Small intestine (tissue), 7 donors: Measurements from ENCODE around the gene UMAD1. TPM values are rescaled to one million over a fixed set of nuclear protein-coding genes. Genes with fewer than 3 reads are reported as not detected.

Experiments
- DNase-seq, 2 donors: peaks; one replicate each; pipeline versions ENCODE4 v3.0.0 to v3.0.0-alpha.2; 2013
- FAIRE-seq: peaks from 2 replicates; lab custom pipeline; 2012; peaks lifted over from hg19 to GRCh38; lab: Jason Lieb, UNC
- H3K27ac ChIP-seq, 3 donors: one replicate each; pipeline ENCODE4 v1.5.1; 2013; ENCODE audit warnings: low read length in 2 of 3, mild to moderate bottlenecking in 2 of 3, control low read depth in 1 of 3, inconsistent platforms in 1 of 3, low read depth in 1 of 3, moderate library complexity in 1 of 3
- H3K27me3 ChIP-seq, 3 donors: one replicate each; pipeline ENCODE4 v1.6.1; 2013; ENCODE audit warnings: low read length in 3 of 3, inconsistent platforms in 1 of 3; ENCODE audit not compliant: control insufficient read depth in 3 of 3, insufficient read depth in 3 of 3
- H3K36me3 ChIP-seq, 3 donors: one replicate each; pipeline ENCODE4 v1.6.1; 2013; ENCODE audit warnings: low read length in 3 of 3, inconsistent platforms in 1 of 3, low read depth in 1 of 3, mild to moderate bottlenecking in 1 of 3, moderate library complexity in 1 of 3; ENCODE audit not compliant: control insufficient read depth in 3 of 3, insufficient read depth in 2 of 3
- H3K4me1 ChIP-seq, 3 donors: one replicate each; pipeline ENCODE4 v1.6.1; 2013; ENCODE audit warnings: low read length in 2 of 3, inconsistent platforms in 1 of 3, low read depth in 1 of 3, mild to moderate bottlenecking in 1 of 3, moderate library complexity in 1 of 3; ENCODE audit not compliant: control insufficient read depth in 3 of 3, insufficient read depth in 2 of 3
- H3K4me3 ChIP-seq, 3 donors: one replicate each; pipeline ENCODE4 v1.5.1; 2013; ENCODE audit warnings: low read length in 3 of 3, control low read depth in 1 of 3, inconsistent platforms in 1 of 3, low read depth in 1 of 3, mild to moderate bottlenecking in 1 of 3, moderate library complexity in 1 of 3
- H3K9me3 ChIP-seq, 2 donors: one replicate each; pipeline ENCODE4 v1.6.1; 2013; ENCODE audit warnings: low read depth in 1 of 2, low read length in 1 of 2; ENCODE audit not compliant: control insufficient read depth in 2 of 2, insufficient read depth in 1 of 2
- WGBS, 3 donors: extraction: QIAGEN DNeasy Blood & Tissue Kit; methylation state at CpG; one replicate each; pipeline ENCODE4 v1.1.7; 2013; 5-methylcytosine and 5-hydroxymethylcytosine counted together
- polyA plus RNA-seq, 4 donors: library from polyadenylated mRNA; stranded (reverse) in 3 of 4; unstranded in 1 of 4; fragments of 200-250 nt in 3 of 4; fragments of 120-200 nt in 1 of 4; gene quantifications; one replicate each; pipeline versions ENCODE4 v1.2.1 to v1.2.3, GENCODE V29; 2013
- donor health status: healthy with polysubstance abuse.
- donor health status: control.
- donor health status: control.
- donor health status: Bipolar disorder and iron deficiency.
- donor health status: healthy.

Gene UMAD1
- polyA plus RNA-seq, 4 donors: 9.2 to 21.2 (median 20.0) TPM

- no peak for FAIRE-seq
- Histone ChIP-seq H3K4me1 (peaks cover 0 to 8% (median 0%) of the 10 kb centered on the region in 3 donors), H3K36me3 (no peaks in the 10 kb centered on the region), H3K27ac (no peak overlapping the region), H3K27me3 (no peaks in the 10 kb centered on the region), H3K4me3 (no peak overlapping the region), H3K9me3 (no peaks in the 10 kb centered on the region)
- DNase-seq: no peak
- 72 to 88% (median 88%) methylated on average over 4 of the region's 4 CpGs for WGBS, 3 donors
Observed at GRCh38 chr7:7706556-7707172, 66.1 kb downstream of the UMAD1 start.

DNA sequence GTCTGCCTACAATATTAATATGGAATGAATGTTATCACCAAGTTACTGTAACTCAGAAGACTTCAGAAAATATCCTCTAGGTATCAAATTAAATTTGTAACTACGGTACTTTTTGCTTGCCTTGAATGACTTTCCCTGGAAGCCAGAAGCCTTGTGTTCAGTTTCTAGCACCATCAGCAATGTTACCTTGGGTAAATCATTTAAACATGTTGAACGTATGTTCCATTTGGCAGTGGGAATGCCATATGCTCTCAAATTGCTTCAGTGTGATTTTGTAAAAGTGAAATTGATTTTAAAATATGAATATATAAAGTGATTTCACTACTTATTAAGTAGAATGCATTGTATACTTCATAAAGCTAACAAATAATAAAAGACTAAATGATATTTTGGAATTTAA is 66.7 kb downstream of the UMAD1 start:
- H3K27me3 ChIP-seq: no peaks in the 10 kb centered on the region
- H3K36me3 ChIP-seq: no peaks in the 10 kb centered on the region
- H3K27ac ChIP-seq: no peak overlapping the region
- no peak for FAIRE-seq
- 60 to 82% (median 77%) methylated on average over 2 of the region's 2 CpGs for WGBS, 3 donors
- peaks cover 0 to 8% (median 0%) of the 10 kb centered on the region in 3 donors for H3K4me1 ChIP-seq
- no peak for DNase-seq
- H3K9me3 ChIP-seq: no peaks in the 10 kb centered on the region
- no peak overlapping the region for H3K4me3 ChIP-seq

GRCh38 chr7:7707806-7708205 is 67.3 kb downstream of the UMAD1 start:
- H3K36me3 ChIP-seq: no peaks in the 10 kb centered on the region
- DNase-seq (no peak), FAIRE-seq (no peak)
- H3K4me1 ChIP-seq: peaks cover 0 to 6% (median 0%) of the 10 kb centered on the region in 3 donors
- WGBS, 3 donors: 86 to 90% (median 89%) methylated on average over 4 of the region's 4 CpGs
- H3K27ac ChIP-seq: no peak overlapping the region
- H3K9me3 ChIP-seq: no peaks in the 10 kb centered on the region
- no peaks in the 10 kb centered on the region for H3K27me3 ChIP-seq
- no peak overlapping the region for H3K4me3 ChIP-seq

GRCh38 chr7:7709291-7709690 is 68.7 kb downstream of the UMAD1 start:
- Histone ChIP-seq H3K27me3 (no peaks in the 10 kb centered on the region), H3K4me3 (no peak overlapping the region), H3K27ac (no peak overlapping the region), H3K36me3 (no peaks in the 10 kb centered on the region), H3K9me3 (no peaks in the 10 kb centered on the region), H3K4me1 (peaks cover 0 to 5% (median 0%) of the 10 kb centered on the region in 3 donors)
- 39 to 62% (median 47%) methylated on average over 3 of the region's 3 CpGs for WGBS, 3 donors
- DNase-seq (peak; percentile 14 to 24), FAIRE-seq (no peak)

GRCh38 chr7:7710469-7710868 is 69.9 kb downstream of the UMAD1 start:
- H3K4me3 ChIP-seq: no peak overlapping the region
- no peaks in the 10 kb centered on the region for H3K36me3 ChIP-seq
- peaks cover 0 to 5% (median 0%) of the 10 kb centered on the region in 3 donors for H3K4me1 ChIP-seq
- H3K27ac ChIP-seq: no peak overlapping the region
- WGBS, 3 donors: 87 to 94% (median 87%) methylated on average over 2 of the region's 2 CpGs
- no peaks in the 10 kb centered on the region for H3K27me3 ChIP-seq
- FAIRE-seq (no peak), DNase-seq (no peak)
- no peaks in the 10 kb centered on the region for H3K9me3 ChIP-seq

GRCh38 chr7:7713730-7714129 is 73.2 kb downstream of the UMAD1 start:
- Histone ChIP-seq H3K4me1 (peaks cover 0 to 5% (median 0%) of the 10 kb centered on the region in 3 donors), H3K36me3 (no peaks in the 10 kb centered on the region), H3K27ac (no peak overlapping the region), H3K9me3 (no peaks in the 10 kb centered on the region), H3K27me3 (no peaks in the 10 kb centered on the region), H3K4me3 (no peak overlapping the region)
- 83 to 88% (median 87%) methylated on average over 4 of the region's 4 CpGs for WGBS, 3 donors
- DNase-seq: no peak
- FAIRE-seq: no peak

GRCh38 chr7:7718492-7718891 is 77.9 kb downstream of the UMAD1 start, which contains the start of gene RPA3:
RPA3 (minus strand) TSS chr7:7718607; CDS start chr7:7640418, 78,189 bp downstream.
- peaks cover 0 to 2% (median 0%) of the 10 kb centered on the region in 3 donors for H3K4me1 ChIP-seq
- no peak within 1 kb of the TSS for H3K4me3 ChIP-seq
- no peaks in the 10 kb centered on the region for H3K27me3 ChIP-seq
- no peak within 1 kb of the TSS for H3K27ac ChIP-seq
- 85 to 95% (median 89%) methylated on average over 1 of the region's 1 CpG for WGBS, 3 donors
- H3K9me3 ChIP-seq: no peaks in the 10 kb centered on the region
- FAIRE-seq (no peak), DNase-seq (no peak)
- H3K36me3 ChIP-seq: no peaks in the 10 kb centered on the region

GRCh38 chr7:7719236-7719635 is 78.7 kb downstream of the UMAD1 start:
- Histone ChIP-seq H3K9me3 (no peaks in the 10 kb centered on the region), H3K4me1 (peaks cover 0 to 2% (median 0%) of the 10 kb centered on the region in 3 donors), H3K36me3 (no peaks in the 10 kb centered on the region), H3K4me3 (no peak overlapping the region), H3K27ac (no peak overlapping the region), H3K27me3 (no peaks in the 10 kb centered on the region)
- FAIRE-seq (no peak), DNase-seq (peak; percentile 36 to 46)
- WGBS, 3 donors: 17 to 46% (median 23%) methylated on average over 2 of the region's 2 CpGs

DNA sequence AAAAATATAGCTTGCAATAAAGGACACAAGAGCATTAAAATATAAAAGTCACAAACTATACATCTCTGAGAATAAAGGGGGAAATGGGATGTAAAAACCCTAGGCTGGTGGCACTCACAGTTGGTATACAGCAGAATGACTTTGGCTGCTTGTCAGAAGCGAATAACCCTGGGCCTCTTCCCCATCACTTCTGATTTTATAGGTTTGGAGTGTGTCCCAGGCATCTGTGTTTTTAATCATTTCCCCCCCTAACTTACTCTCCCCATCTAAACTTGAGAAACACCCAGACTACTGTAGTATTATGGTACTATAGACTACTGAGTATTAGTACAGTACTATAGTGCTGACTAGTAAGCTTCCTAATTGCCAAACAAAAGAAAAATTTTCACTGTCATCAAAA is 79.6 kb downstream of the UMAD1 start:
- no peak for FAIRE-seq
- H3K27me3 ChIP-seq: no peaks in the 10 kb centered on the region
- H3K4me3 ChIP-seq: no peak overlapping the region
- DNase-seq: no peak
- H3K36me3 ChIP-seq: no peaks in the 10 kb centered on the region
- 98 to 100% (median 100%) methylated on average over 1 of the region's 1 CpG for WGBS, 3 donors
- H3K9me3 ChIP-seq: no peaks in the 10 kb centered on the region
- peaks cover 0 to 2% (median 0%) of the 10 kb centered on the region in 3 donors for H3K4me1 ChIP-seq
- no peak overlapping the region for H3K27ac ChIP-seq
